Mucosa of rectum (tissue), 2 donors: ENCODE results near the gene RREB1.
"Not testable (repeated sequence)": the region's sequence is repeated elsewhere in the genome, so short reads cannot be mapped to it uniquely, and the experiment has no call there.

Experiments
- H3K27ac ChIP-seq, 2 donors: one replicate each; pipeline ENCODE4 v1.7.0; 2013; ENCODE audit warnings: inconsistent platforms in 2 of 2, low read depth in 2 of 2, low read length in 2 of 2
- H3K27me3 ChIP-seq, 2 donors: one replicate each; pipeline ENCODE4 v1.7.0; 2013; ENCODE audit warnings: low read length in 2 of 2; ENCODE audit not compliant: control insufficient read depth in 2 of 2, insufficient read depth in 2 of 2
- H3K36me3 ChIP-seq, 2 donors: one replicate each; pipeline ENCODE4 v1.7.0; 2013; ENCODE audit warnings: low read length in 2 of 2; ENCODE audit not compliant: control insufficient read depth in 2 of 2, insufficient read depth in 2 of 2
- H3K4me1 ChIP-seq, 2 donors: one replicate each; pipeline ENCODE4 v1.7.0; 2013; ENCODE audit warnings: low read length in 2 of 2, mild to moderate bottlenecking in 1 of 2; ENCODE audit not compliant: control insufficient read depth in 2 of 2, insufficient read depth in 2 of 2
- H3K4me3 ChIP-seq, 2 donors: one replicate each; pipeline ENCODE4 v1.7.0; 2013; ENCODE audit warnings: low read length in 2 of 2
- H3K9ac ChIP-seq, 2 donors: one replicate each; pipeline ENCODE4 v1.7.0; 2013; ENCODE audit warnings: low read length in 2 of 2, low read depth in 1 of 2, mild to moderate bottlenecking in 1 of 2
- H3K9me3 ChIP-seq, 2 donors: one replicate each; pipeline ENCODE4 v1.7.0; 2013; ENCODE audit warnings: low read length in 2 of 2; ENCODE audit not compliant: control insufficient read depth in 2 of 2
- donor health status: healthy.
- donor health status: Normal muscosa, but diverticular disease.

RREB1 gene

GRCh38 chr6:7153789-7154188, 46.0 kb downstream of the RREB1 start:
- Histone ChIP-seq H3K4me1 (peaks cover 33 to 37% of the 10 kb centered on the region in 2 donors), H3K27me3 (no peaks in the 10 kb centered on the region), H3K4me3 (no peak overlapping the region), H3K36me3 (peaks cover 0 to 4% of the 10 kb centered on the region in 2 donors), H3K27ac (peak overlapping the region in 1 of 2 donors; percentile 33), H3K9me3 (no peaks in the 10 kb centered on the region), H3K9ac (no peak overlapping the region)

- H3K27me3 ChIP-seq: no peaks in the 10 kb centered on the region
- H3K4me3 ChIP-seq: no peak overlapping the region
- H3K27ac ChIP-seq: peak overlapping the region; percentile 19 to 33
- H3K4me1 ChIP-seq: peaks cover 37 to 40% of the 10 kb centered on the region in 2 donors
- H3K36me3 ChIP-seq: peaks cover 0 to 4% of the 10 kb centered on the region in 2 donors
- H3K9me3 ChIP-seq: no peaks in the 10 kb centered on the region
- H3K9ac ChIP-seq: peak overlapping the region in 1 of 2 donors; percentile 5
These were observed 46.8 kb downstream of the RREB1 start for GRCh38 chr6:7154341-7155139.

- Histone ChIP-seq H3K4me3 (peak overlapping the region in 1 of 2 donors; percentile 10), H3K27me3 (no peaks in the 10 kb centered on the region), H3K9ac (peak overlapping the region in 1 of 2 donors; percentile 26), H3K4me1 (peaks cover 36 to 51% of the 10 kb centered on the region in 2 donors), H3K36me3 (no peaks in the 10 kb centered on the region), H3K27ac (peak overlapping the region; percentile 43 to 49), H3K9me3 (no peaks in the 10 kb centered on the region)
These were observed 48.3 kb downstream of the RREB1 start for GRCh38 chr6:7155871-7156579.

GRCh38 chr6:7156643-7157278, 49.0 kb downstream of the RREB1 start:
- peak overlapping the region; percentile 43 to 49 for H3K27ac ChIP-seq

GRCh38 chr6:7157307-7157706, 49.5 kb downstream of the RREB1 start:
- H3K27me3 ChIP-seq, H3K36me3 ChIP-seq, H3K4me3 ChIP-seq, H3K9me3 ChIP-seq, H3K9ac ChIP-seq, H3K27ac ChIP-seq: not testable (repeated sequence)
- peaks cover 31 to 54% of the 10 kb centered on the region in 2 donors for H3K4me1 ChIP-seq

More at GRCh38 chr6:7156643-7157278, 49.0 kb downstream of the RREB1 start:
- no peaks in the 10 kb centered on the region for H3K27me3 ChIP-seq
- no peaks in the 10 kb centered on the region for H3K36me3 ChIP-seq
- peaks cover 30 to 53% of the 10 kb centered on the region in 2 donors for H3K4me1 ChIP-seq
- no peak overlapping the region for H3K9ac ChIP-seq
- H3K9me3 ChIP-seq: no peaks in the 10 kb centered on the region
- H3K4me3 ChIP-seq: no peak overlapping the region

GRCh38 chr6:7157752-7158616, 50.2 kb downstream of the RREB1 start:
- Histone ChIP-seq H3K4me1 (peaks cover 28 to 52% of the 10 kb centered on the region in 2 donors), H3K9me3 (no peaks in the 10 kb centered on the region), H3K36me3 (no peaks in the 10 kb centered on the region), H3K27me3 (no peaks in the 10 kb centered on the region), H3K27ac (no peak overlapping the region), H3K9ac (no peak overlapping the region), H3K4me3 (no peak overlapping the region)

- Histone ChIP-seq H3K9ac (no peak overlapping the region), H3K36me3 (peaks cover 0 to 2% of the 10 kb centered on the region in 2 donors), H3K27me3 (no peaks in the 10 kb centered on the region), H3K9me3 (no peaks in the 10 kb centered on the region), H3K27ac (peak overlapping the region in 1 of 2 donors; percentile 6), H3K4me1 (peaks cover 32 to 56% of the 10 kb centered on the region in 2 donors), H3K4me3 (no peak overlapping the region)
These were observed 52.2 kb downstream of the RREB1 start for GRCh38 chr6:7159790-7160525.

GRCh38 chr6:7161253-7161623, 53.5 kb downstream of the RREB1 start:
- H3K9ac ChIP-seq: no peak overlapping the region
- peaks cover 42 to 68% of the 10 kb centered on the region in 2 donors for H3K4me1 ChIP-seq
- no peaks in the 10 kb centered on the region for H3K9me3 ChIP-seq
- no peak overlapping the region for H3K4me3 ChIP-seq
- peak overlapping the region; percentile 6 to 78 for H3K27ac ChIP-seq
- peaks cover 0 to 2% of the 10 kb centered on the region in 2 donors for H3K36me3 ChIP-seq
- H3K27me3 ChIP-seq: no peaks in the 10 kb centered on the region

GRCh38 chr6:7161845-7162244, 54.1 kb downstream of the RREB1 start:
- no peak overlapping the region for H3K4me3 ChIP-seq
- H3K9me3 ChIP-seq: no peaks in the 10 kb centered on the region
- peaks cover 0 to 2% of the 10 kb centered on the region in 2 donors for H3K36me3 ChIP-seq
- no peak overlapping the region for H3K9ac ChIP-seq
- peak overlapping the region; percentile 39 to 78 for H3K27ac ChIP-seq
- H3K27me3 ChIP-seq: no peaks in the 10 kb centered on the region
- peaks cover 42 to 71% of the 10 kb centered on the region in 2 donors for H3K4me1 ChIP-seq
